Endothelial cell (in vitro differentiated cells): ENCODE measurements around the gene IL1RAPL2. TPM values are rescaled to one million over a fixed set of nuclear protein-coding genes. Genes with fewer than 3 reads are reported as not detected.

Experiments
- DNase-seq: peaks from one replicate; pipeline ENCODE4 v3.0.0; 2021; ENCODE audit warnings: low spot score
- H3K27ac Mint-ChIP-seq: one replicate; pipeline ENCODE4 v1.8.0; 2021; ENCODE audit warnings: mixed read lengths, inconsistent platforms; ENCODE audit not compliant: unreplicated experiment
- H3K27me3 Mint-ChIP-seq: one replicate; pipeline ENCODE4 v1.8.0; 2021; ENCODE audit warnings: mild to moderate bottlenecking, moderate library complexity, mixed read lengths, inconsistent platforms; ENCODE audit not compliant: unreplicated experiment
- H3K36me3 Mint-ChIP-seq: one replicate; pipeline ENCODE4 v1.8.0; 2021; ENCODE audit warnings: mild to moderate bottlenecking, low read depth, mixed read lengths, inconsistent platforms; ENCODE audit not compliant: unreplicated experiment
- H3K4me1 Mint-ChIP-seq: one replicate; pipeline ENCODE4 v1.8.0; 2021; ENCODE audit warnings: mild to moderate bottlenecking, mixed read lengths, inconsistent platforms; ENCODE audit not compliant: unreplicated experiment
- H3K4me3 Mint-ChIP-seq: one replicate; pipeline ENCODE4 v1.8.0; 2021; ENCODE audit warnings: mild to moderate bottlenecking, mixed read lengths, inconsistent platforms; ENCODE audit not compliant: unreplicated experiment
- H3K9me3 Mint-ChIP-seq: one replicate; pipeline ENCODE4 v1.8.0; 2021; ENCODE audit warnings: mixed read lengths, inconsistent platforms; ENCODE audit not compliant: unreplicated experiment
- total RNA-seq: library from RNA; stranded (reverse); fragmentation: NEBNext Ultra II Directional; extraction: Animal tissue kit (Norgen Biotek cat#: 25700); gene quantifications from one replicate; pipeline ENCODE4 v1.2.1, GENCODE V29; 2021; ENCODE audit not compliant: unreplicated experiment
- TF ChIP-seq, protein P1 (sequence below): fragments of 200-600 bp; sonication (generic); IDR thresholded peaks from one replicate; pipeline ENCODE4 v1.5.0; 2021; ENCODE audit warnings: antibody characterized with exemption; ENCODE audit not compliant: unreplicated experiment

Gene IL1RAPL2
- total RNA-seq, 1 donor from 2014 or later = 0.51 TPM

DNA sequence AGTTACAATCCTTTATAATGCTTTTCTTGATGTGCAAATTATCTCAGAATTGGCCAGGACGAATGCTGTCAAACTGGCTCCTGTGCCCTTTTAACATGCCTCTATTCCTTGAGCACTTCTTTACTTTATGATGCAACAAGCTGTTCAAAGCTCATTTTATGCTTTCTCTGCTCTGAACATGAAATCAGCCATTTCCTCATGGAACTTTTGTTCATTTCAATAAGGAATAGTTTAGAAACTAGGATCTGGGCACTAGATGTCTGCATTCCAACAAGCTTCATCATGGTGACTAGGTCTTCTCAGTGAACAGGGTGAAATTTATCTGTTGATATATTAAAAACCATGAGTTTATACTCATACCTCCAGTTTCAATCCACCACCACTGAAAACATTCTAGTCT, 741.8 kb downstream of the IL1RAPL2 start:
- Mint-ChIP-seq H3K4me1 (no peaks in the 10 kb centered on the region), H3K27ac (no peak overlapping the region), H3K9me3 (no peaks in the 10 kb centered on the region), H3K36me3 (no peaks in the 10 kb centered on the region), H3K4me3 (no peak overlapping the region), H3K27me3 (peaks cover 3% of the 10 kb centered on the region)
- TF ChIP-seq, protein P1, sequence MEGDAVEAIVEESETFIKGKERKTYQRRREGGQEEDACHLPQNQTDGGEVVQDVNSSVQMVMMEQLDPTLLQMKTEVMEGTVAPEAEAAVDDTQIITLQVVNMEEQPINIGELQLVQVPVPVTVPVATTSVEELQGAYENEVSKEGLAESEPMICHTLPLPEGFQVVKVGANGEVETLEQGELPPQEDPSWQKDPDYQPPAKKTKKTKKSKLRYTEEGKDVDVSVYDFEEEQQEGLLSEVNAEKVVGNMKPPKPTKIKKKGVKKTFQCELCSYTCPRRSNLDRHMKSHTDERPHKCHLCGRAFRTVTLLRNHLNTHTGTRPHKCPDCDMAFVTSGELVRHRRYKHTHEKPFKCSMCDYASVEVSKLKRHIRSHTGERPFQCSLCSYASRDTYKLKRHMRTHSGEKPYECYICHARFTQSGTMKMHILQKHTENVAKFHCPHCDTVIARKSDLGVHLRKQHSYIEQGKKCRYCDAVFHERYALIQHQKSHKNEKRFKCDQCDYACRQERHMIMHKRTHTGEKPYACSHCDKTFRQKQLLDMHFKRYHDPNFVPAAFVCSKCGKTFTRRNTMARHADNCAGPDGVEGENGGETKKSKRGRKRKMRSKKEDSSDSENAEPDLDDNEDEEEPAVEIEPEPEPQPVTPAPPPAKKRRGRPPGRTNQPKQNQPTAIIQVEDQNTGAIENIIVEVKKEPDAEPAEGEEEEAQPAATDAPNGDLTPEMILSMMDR = no peak
- DNase-seq = no peak

DNA sequence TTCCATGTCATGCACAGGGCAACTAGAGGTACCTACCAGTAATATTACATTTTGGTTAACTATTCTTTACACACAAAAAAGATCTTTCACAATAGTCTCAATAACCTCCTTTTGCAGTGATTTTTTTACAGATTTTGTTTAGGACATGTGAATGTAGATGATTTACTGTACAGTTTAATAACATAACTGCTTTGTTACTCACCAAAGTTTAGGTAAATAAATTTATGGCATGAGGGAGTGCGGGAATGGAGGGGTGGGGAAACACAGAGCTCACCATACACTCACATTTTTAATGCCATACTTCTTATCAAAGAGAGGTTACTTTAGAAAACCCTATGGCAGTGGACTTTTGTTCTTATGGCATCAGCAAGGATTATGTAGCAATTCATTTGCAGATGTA, 747.6 kb downstream of the IL1RAPL2 start:
- H3K27me3 Mint-ChIP-seq = no peaks in the 10 kb centered on the region
- H3K27ac Mint-ChIP-seq = no peak overlapping the region
- H3K36me3 Mint-ChIP-seq = no peaks in the 10 kb centered on the region
- peaks cover 4% of the 10 kb centered on the region for H3K9me3 Mint-ChIP-seq
- H3K4me3 Mint-ChIP-seq = no peak overlapping the region
- DNase-seq = no peak
- H3K4me1 Mint-ChIP-seq = no peaks in the 10 kb centered on the region
- TF ChIP-seq, protein P1 = no peak

DNA sequence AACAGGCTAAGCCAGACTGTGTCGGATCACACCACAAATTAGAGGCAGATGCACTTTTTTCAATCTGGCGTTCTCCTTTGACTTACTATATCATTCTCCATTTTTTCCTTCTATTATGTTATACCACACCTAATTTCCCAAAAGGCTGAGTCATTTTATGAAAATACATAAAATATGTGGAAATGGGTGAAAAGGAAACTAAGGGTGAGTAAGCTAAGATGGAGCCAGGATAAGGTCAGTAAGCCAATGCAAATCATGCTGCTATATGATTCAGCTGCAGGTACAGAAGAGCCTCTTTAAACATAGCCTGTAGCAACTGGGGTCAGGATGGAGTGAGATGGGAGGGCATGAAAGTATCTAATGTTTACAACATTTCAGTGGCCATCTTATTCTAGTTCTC, 748.5 kb downstream of the IL1RAPL2 start:
- H3K4me1 Mint-ChIP-seq = no peaks in the 10 kb centered on the region
- DNase-seq = no peak
- H3K4me3 Mint-ChIP-seq = no peak overlapping the region
- H3K36me3 Mint-ChIP-seq = no peaks in the 10 kb centered on the region
- TF ChIP-seq, protein P1 = no peak
- H3K27me3 Mint-ChIP-seq = no peaks in the 10 kb centered on the region
- H3K9me3 Mint-ChIP-seq = peaks cover 4% of the 10 kb centered on the region
- H3K27ac Mint-ChIP-seq = no peak overlapping the region

DNA sequence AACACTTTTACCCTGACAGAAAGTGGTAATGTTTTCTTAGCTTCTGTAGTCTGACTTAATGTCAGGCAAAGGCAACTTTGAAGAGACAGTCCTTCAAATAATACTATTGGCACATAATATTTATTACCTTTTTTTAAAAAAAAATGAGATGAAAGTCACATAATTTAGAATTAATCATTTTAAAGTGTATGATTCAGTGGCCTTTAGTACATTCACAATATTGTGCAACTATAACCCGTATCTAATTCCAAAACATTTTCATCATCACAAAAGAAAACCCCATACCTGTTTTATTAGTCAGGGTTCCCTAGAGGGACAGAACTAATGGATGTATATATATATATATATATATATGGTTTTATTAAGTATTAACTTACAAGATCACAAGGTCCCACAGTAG, 749.2 kb downstream of the IL1RAPL2 start:
- Mint-ChIP-seq H3K4me1 (no peaks in the 10 kb centered on the region), H3K27me3 (no peaks in the 10 kb centered on the region)
- TF ChIP-seq, protein P1 = no peak

DNA sequence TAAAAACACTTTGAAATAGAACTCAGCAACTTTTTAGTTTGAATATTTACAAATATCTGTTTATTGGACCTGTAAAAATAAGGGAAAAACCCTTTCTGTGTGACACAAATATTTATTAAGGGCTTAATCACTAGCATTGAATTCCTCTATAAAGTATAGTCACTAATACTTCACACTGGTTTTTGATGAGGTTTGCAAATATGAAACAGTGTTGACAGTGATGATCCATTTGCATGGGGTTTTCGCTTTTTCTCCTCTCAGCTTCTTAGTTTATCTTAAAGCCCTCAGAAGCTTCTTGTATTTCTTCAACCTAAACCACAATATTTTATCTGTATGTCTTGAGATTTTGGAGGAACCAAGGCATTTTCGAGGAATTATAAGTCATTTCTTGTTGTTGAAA, 751.1 kb downstream of the IL1RAPL2 start:
- H3K27me3 Mint-ChIP-seq = no peaks in the 10 kb centered on the region
- DNase-seq = no peak
- peaks cover 9% of the 10 kb centered on the region for H3K36me3 Mint-ChIP-seq
- H3K4me1 Mint-ChIP-seq = no peaks in the 10 kb centered on the region
- peaks cover 15% of the 10 kb centered on the region for H3K9me3 Mint-ChIP-seq
- TF ChIP-seq, protein P1 = no peak
- no peak overlapping the region for H3K4me3 Mint-ChIP-seq
- no peak overlapping the region for H3K27ac Mint-ChIP-seq

More for the DNA sequence above, 749.2 kb downstream of the IL1RAPL2 start:
- Mint-ChIP-seq H3K27ac (no peak overlapping the region), H3K36me3 (peaks cover 2% of the 10 kb centered on the region), H3K4me3 (no peak overlapping the region), H3K9me3 (peaks cover 11% of the 10 kb centered on the region)
- DNase-seq = no peak
